Hematopoietic multipotent progenitor cell treated with erythropoietin and hydrocortisone succinate and interleukin-3 and kit ligand, for 15 days (in vitro differentiated cells): ENCODE measurements around the gene PTMS.
A peak's percentile ranks its signal among the peaks of the same experiment; 100 is the strongest.

Experiments
- DNase-seq: peaks from one replicate; pipeline ENCODE4 v3.0.0-alpha.2; 2015; ENCODE audit warnings: low spot score

Gene PTMS

DNA sequence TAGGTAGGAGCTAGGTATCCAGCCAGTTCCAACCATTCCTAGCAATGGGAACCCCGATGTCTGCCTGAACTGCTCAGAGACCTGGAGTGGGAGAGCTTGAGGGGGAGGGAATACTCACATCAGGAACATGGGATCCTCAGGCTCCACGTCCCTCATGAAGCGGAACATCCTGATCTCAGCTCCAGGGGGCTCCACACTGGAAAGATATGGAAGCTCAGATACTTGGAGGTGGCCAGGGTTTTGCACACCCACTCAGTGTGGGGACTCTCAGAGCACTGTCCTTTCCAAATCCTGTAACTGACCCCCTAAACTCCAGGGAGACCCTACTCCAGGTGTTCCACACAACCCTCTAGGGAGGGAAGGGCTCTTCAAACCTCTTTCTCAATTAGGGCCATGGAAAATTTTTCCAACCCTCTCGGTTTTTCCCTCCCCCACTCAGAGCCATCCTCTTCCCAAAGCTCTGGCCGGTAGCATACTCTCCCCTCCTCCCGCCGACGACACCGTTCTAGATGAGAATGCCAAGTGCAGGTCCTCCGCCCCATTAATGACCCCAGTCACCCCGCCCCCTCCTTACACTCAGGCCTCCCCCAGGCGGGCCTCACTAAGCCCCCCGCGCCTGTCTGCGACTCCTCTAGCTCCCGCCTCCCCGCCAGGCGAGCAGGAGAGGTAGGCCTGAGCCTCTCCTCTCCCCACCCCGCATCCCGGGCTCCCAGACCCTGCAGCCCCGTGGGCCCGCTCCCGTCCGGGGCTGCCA lies 13.8 kb upstream of the PTMS start:
- no peak for DNase-seq

DNA sequence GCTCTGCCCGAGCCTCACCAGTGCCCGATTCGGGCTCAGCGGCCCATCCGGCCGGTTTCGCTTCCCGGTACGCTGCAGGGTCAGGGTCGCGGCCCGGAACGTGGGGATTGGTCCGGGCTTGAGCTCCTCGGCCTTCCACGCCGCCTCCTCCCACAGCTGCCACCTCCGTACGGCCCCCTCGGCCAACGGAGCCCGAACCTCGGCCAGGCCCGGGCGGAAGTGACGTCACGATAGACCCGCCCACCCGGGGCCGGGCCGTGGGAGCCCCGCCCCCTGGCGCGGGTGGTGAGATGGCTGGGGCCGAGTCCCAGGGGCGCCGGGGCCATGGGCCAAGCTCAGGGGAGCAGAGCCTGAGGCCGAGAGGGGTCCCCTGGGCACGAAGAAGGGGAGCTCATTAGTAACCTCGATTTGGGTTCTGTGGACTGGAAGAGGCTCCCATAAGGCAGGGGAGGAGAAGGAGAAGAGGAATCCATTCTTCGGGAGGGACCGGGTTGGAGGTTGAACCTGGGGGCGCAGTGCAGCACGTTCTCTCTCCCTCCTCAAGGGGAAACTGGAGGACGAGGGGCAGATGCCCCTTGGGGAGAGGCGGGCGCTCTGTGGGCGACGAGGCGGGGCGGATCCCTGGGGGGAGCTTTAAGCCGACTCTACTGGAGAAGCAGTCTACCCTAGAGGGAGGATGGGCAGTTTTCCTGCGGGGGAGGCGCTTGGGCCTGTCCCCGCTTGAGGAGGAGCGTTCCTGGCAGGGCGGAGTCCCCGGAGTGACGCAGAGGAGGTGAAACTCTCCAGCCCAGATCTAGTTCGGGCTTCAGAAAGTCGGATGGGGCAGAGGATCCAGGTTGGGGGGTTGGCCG lies 13.0 kb upstream of the PTMS start, which contains the start of gene MLF2:
TSS of gene MLF2 (minus strand) at position 221 of the 851 bp plus-strand sequence. CDS start 807 bp downstream, outside the sequence.
- peak; percentile 99 for DNase-seq

DNA sequence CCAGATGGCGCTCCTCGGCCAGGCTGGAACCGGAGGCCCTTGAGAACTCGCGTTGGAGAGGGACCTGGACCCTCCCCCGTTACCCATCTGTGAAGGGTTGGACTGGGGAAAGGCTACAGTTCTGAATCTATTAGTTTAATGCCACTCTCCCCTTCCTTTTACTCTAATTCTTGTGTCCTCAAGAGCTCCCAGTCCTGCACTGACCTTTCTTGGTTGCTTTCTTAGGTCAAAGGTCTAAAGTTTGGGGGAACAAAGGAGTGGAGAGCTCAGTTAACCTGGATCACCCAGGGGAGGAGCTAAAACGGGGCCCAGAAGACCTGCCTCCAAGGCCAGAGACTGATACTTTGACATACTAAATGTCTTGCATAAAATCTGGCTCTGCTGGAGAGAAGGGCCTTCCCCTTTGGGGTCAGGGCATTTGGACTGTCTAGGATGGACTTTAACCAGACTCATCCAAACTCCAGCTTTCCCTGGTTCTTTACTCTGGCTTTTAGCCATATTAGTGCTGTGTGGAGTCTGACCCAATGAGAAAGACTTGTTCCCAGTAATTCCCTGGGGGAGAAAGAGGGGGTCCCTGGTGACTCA lies 12.3 kb upstream of the PTMS start:
- no peak for DNase-seq

DNA sequence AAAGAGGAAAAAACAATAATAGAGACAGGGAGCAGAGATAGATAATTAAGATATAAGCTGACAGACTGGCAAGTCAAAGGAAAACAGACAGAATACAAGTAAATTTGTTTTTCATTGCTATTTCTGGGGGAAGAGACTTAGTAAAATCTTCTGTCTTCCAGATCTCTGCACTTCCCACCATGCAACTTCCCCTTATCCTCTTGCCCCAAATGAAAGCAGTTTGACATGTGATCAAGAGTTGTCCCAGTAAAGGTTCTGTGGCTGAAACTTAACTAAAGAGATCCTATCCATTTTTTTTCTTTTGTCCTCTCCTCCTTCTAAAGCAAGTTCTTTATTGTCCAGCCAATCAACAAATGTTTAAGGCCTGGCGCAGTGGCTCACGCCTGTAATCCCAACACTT lies 11.8 kb upstream of the PTMS start:
- no peak for DNase-seq

DNA sequence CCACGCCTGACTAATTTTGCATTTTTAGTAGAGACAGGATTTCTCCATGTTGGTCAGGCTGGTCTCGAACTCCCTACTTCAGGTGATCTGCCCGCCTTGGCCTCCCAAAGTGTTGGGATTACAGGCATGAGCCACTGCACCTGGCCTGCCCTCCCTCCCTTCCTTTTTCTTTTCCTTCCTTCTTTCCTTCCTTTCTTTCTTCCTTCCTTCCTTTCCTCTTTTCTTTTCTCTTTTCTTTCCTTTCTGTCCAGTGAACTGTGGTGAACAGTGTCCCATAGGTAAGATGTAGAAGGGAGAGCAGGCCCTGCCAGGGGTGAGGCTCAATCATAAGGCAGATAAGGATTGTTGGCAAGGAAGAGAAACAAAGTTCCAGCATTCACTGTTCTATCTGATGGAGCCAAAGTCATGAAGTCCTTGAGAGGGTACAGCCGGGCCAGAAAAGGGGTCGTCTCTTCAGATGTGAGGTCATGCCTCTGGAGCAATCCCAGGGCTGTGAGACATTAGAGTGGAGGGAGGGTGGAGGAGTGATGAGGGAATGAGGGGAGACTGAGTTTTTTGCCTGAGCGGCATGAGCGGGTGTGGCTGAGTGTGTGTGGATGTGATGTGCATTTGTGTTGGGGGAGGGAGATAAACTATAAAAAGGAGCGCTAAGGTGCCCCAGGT lies 9.0 kb upstream of the PTMS start:
- DNase-seq, result peak; percentile 32

DNA sequence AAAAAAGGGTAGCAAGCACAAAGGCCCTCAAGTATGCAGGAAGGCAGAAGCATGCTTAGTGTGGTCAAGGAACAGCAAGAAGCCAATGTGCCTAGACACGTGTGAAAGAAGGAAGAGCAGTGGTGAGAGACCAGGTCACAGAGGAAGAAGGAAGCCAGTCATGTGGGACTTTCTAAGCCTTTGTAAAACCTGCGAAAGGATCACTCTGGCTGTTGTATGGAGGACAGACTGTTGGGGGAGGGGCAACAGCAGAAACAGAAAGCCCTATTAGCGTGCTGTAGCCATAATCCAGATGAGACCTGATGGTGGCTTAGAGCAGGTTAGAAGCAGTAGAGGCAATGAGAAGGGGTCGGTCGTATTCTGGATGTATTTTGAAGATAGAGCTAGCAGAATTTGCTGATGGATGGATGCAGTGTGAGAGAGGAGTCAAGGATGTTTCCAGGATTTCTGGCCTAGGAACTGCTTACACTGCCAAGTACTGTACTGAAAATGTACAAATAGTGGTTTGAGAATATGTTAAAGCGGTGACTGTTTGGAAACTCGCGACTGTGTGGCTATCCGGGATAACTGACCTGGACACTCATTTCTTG lies 7.6 kb upstream of the PTMS start:
- DNase-seq, result no peak

DNA sequence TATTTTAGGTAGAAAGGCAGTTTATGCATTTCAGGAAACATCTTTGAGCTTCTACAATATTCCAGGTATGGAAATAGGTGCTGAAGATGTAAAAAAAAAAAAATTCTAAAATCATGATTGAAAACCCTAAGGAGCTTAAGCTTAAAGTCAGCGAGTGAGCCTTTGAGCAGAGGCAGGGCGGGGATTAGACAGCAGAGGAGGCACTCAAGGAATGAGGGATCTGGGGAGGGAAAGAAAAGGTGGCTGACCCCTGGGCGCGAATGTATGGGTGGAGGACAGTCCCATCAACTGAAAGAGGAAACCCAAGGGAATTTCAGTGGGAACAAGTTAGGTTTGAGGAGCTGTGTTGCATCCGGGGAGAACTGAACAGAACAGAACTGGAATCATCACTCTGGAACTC lies 6.4 kb upstream of the PTMS start:
- no peak for DNase-seq

DNA sequence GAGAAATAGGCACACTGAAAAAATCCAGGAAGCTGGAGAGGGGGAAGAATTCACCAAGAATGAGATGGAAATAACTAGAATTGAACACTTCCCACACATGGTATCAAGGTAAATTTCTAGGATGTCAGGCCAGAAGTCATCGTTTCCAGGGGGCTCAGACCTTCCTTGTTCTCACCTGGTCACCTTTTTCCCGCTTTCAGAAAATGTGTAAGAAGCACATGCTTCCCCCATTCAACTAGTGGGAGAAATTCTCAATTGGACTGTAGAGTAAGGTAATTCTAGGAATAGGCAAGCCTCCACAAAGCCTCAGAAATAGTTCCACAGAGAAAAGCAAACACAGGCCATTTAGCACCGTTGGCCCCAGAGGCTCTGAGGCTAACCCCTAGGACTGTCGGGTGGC lies 2.8 kb upstream of the PTMS start:
- no peak for DNase-seq

DNA sequence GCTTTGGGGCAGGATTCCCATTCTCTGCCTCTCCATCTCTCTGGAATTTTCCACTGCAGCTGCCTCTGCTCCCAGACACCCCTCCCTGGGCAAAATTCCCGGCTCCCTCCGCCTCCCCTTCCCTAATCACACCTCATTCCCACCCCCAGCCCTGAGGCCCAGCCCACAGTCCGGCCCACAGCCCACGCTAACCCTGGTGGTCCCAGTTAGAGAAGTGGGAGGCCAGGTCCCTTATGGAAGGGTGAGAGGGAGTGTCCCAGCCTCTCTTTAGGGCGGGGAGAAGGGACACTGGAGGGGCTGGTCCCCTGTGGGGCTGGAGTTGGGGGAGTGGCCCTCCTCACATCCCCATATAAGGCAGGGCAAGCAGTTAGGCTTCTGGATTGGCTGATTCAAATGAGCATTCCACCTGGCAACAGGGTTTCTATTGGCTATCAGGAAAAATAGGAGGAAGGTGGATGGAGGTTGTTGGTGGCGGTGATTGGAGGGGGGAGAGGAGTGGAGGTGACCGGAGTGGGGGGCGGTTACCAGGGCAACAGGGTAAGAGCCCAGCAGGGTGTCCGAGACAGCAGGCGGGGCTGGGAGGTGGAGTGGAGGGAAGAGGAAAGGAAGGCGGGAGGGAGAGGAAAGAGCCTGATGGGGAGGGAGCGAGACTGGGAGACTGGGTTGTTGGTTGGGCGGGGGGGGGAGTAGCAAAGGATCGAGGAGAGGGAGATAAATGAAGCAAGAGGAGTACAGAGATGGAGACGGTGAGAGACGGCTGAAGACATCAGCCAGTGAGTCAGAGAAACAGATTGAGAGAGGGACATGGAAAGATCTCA lies 1.9 kb upstream of the PTMS start:
- DNase-seq, result peak; percentile 70

DNA sequence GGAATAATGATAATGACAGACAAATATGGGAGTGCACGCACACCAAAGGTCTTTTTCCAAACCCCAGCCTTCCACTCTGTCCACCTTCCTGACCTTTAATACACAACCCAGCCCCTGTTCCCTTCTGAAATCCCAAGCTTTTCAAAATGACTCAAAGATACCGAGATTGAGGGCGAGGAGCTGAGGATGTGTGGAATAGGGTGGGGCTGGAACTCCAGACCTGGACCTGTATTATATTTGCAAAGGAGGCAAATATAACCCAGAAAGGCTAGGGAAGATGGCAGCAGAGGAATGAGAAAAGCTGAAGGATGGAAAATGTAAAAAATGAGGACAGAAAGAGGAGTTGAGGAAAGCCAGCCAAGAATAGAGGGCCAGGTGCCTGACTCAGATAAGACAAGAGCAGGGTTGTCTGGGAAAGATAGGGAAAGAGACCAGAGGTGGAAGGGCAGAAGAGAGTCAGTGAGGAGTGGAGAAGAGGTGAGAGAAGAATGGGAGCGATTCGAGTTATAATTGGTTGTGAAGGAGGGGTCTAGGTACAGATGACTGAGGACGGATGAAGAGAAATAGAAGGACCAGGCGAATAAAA lies 1.0 kb upstream of the PTMS start:
- peak; percentile 73 for DNase-seq

DNA sequence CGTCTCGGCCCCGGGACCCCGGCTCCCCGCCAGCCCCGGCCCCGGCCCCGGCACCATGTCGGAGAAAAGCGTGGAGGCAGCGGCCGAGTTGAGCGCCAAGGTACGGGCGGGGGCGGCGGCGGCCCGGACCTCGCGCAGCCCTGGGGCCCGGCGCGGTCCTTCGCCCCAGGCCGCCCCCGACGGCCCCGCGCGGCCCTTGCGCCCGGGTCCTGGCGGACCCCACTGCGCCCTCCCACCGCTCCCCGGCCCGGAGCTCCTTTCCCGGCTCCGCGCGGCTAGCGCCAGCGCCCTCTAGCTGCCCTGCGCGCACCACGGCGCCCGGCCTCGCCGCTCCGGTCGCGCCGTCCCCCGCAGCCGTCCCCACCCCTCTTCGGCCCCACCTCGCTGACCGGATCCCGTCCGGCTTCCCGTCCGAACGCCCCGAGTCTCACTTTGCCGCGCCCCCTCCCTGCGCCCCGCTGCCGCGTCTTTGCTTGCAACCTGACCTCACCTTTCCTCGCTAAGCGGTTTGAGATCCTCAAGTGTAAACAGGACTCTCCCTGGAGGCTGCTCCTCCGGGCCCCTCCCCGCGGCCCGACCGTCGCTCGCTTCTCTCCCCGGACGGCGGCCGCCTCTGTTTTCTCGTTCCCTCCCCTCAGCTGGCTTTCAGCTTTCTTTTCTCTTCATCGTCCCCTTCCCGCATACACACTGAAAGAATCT lies 637 bp downstream of the PTMS start:
- peak; percentile 69 for DNase-seq

DNA sequence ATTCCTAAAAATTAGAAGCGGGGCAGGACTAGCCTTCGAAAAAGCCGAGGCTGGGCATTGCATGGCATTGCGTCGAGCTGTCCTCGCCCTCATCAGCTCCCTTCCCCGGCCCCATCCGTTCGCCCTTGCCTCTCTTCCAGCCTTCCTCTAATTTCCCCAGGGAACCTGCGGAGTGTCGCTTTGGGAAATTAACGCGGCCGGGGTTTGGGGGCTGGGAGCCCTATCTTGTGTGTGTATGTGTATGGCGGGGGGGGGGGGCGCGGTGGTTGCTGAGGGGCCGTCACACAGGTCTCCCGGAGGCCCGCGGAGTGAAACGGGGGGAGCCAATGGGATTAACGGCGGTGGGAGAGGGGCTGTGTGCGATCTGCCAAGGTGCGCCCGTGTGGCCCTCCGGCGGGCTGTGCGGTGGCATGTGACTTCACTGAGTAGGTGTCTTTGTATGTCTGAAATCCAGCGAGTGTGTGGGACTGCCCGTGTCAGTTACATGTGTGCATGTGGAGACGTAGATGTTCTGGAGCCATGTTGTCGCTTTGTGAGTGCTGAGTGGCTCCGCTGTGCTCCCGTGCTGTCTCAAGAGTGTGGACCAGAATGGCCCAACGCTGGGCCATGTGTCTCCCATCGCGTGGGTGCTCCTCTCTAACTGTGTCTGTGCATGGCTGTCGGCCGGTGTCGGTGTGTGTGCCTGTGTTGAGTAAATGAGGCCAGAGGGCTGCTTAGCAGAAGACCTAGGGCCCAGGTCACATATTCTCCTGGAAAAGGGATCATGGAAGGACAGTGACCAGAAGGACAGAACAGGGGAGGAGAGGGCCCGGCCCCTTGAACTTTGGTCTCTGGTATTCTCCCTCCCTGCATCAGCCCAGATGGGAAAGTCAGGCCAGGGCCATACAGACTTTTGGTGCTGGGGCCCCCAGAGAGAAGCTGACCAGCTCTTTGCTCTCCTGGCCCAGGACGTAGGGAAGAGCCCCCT lies 1.5 kb downstream of the PTMS start:
- no peak for DNase-seq

DNA sequence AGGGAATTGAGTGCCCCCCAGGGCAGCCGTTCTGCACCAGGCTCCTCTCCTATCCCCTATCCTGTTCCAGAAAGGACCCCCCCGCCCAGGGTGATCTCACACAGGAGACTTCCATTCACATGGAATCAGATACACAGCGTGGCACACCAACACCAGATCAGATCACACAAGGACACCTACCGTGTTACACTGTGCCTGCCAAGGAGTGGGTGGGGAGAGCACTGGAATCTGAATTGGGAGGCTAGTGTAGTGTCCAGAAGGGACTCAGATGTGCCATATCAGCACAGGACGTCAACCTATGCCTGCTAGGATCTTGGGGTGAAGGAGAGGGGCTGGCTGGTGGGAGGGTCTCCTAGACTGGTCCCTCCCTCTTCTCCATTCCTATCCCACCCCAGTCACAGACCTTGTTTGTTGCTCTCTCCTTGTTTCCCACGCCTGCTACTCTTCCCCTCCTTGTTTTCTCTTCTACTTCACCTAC lies 2.3 kb downstream of the PTMS start:
- DNase-seq, result no peak

DNA sequence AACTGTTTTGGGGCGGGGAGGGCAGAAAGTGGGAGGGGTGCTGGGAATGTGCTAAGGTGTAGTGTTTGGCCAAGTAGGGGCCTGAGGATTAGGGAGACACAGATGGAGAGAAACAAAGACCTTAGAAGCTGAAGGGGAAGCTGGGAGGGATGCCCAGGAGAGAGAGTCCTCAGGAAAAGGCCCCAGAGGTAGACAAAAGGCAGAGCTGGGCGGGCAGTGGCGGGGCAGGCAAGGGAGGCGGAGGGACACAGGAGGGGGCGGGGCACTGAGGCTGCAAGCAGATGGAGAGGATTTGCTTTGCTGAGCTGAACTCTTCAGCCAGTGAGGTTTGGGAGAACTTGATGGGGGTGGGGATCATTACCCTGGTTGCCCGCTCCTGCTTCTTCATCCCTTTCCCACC lies 2.8 kb downstream of the PTMS start:
- DNase-seq, result peak; percentile 50

DNA sequence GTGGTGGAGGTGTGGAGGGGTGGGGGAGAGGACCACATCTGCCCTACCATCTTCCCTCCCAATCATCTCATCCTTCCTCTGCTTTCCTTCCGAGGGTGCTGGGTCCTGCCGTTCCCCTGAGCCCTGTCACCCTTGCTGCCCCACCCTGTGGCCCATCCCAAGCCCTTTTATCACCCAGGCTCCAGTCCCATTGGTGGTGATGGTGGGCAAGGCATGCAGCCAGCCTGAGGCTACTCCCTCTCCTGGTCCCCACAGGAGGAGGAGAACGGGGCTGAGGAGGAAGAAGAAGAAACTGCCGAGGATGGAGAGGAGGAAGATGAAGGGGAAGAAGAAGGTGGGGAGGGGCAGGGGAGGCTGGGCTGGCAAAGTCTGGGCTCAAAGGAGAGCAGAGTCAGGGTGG lies 3.5 kb downstream of the PTMS start:
- peak; percentile 50 for DNase-seq

DNA sequence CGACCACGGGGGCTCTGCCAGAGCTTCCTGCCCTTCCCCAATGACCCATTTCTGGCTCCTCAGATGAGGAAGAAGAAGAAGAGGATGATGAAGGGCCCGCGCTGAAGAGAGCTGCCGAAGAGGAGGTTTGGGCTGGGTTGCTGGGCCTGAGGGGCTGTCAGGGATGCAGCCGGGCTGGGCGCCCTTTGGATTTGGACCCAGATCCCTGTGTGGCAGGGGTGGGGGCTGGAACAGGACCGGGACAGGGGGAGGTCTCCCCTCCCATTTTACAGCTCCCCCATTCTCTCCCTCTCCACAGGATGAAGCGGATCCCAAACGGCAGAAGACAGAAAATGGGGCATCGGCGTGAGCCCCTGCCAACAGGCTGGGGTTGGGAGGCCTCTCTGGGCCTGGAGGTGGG lies 3.9 kb downstream of the PTMS start:
- no peak for DNase-seq

DNA sequence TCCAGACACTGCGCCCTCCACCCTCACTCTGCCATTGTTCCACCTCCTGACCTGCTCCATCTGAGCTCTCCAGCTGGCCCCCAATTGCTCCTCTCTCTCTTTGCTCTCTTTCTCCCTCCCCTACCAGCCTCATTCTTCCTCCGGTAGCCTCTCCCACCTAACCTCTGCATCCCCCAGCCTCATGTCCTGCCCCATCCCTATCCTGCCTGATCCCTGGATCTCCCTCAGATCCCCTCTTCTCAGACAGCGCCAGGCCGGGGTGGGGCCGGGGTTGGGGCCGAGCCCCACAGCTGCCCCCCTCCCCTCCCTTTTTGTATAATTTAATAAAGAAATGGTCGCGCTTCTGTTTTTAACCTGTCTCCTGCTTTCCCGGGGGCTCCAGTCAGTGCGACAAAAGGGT lies 4.4 kb downstream of the PTMS start:
- DNase-seq, result no peak

DNA sequence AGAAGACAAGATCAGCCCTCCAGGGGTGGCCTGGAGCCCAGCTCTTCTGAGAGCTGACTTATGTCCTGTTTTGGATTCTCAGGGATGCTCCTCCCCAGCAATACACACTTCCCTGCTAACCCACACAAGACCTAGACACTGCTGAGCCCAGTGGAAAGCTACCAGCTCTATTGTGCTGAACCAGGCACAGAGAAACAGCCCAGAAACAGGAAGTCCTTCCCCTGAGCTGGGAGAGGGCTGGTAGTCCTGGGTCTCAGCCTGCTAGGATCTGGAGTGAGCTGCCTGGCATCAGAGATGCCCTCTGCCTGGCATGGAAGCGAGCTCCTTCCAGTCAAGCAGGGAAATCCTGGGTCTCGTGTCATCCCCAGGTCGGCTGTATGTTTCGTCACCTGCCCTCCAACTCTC lies 4.9 kb downstream of the PTMS start:
- DNase-seq, result no peak
